Measurements from ENCODE around the gene DNHD1.

The DNHD1 gene

GRCh38 chr11:6565325-6565724 is 68.2 kb downstream of the DNHD1 start:
- no peak for DNase-seq

GRCh38 chr11:6565988-6566703 is 69.1 kb downstream of the DNHD1 start:
- no peak for DNase-seq

GRCh38 chr11:6566704-6567370 is 69.8 kb downstream of the DNHD1 start:
- DNase-seq, result no peak

- DNase-seq, result no peak
These were observed 70.3 kb downstream of the DNHD1 start for GRCh38 chr11:6567371-6567745.

- DNase-seq, result peak; percentile 46
These were observed 71.3 kb downstream of the DNHD1 start for GRCh38 chr11:6568191-6568918.

- DNase-seq, result no peak
These were observed 72.6 kb downstream of the DNHD1 start for GRCh38 chr11:6569706-6570105.

GRCh38 chr11:6570691-6571427 is 73.8 kb downstream of the DNHD1 start:
- no peak for DNase-seq

- no peak for DNase-seq
These were observed 74.4 kb downstream of the DNHD1 start for GRCh38 chr11:6571434-6572008.

- DNase-seq, result no peak
These were observed 75.1 kb downstream of the DNHD1 start for GRCh38 chr11:6572215-6572614.

GRCh38 chr11:6574816-6575715 is 78.0 kb downstream of the DNHD1 start:
- DNase-seq, result no peak

GRCh38 chr11:6576471-6577373 is 79.6 kb downstream of the DNHD1 start:
- peak; percentile 34 for DNase-seq

- no peak for DNase-seq
These were observed 81.1 kb downstream of the DNHD1 start for GRCh38 chr11:6578134-6578533.

GRCh38 chr11:6579681-6580080 is 82.6 kb downstream of the DNHD1 start:
- DNase-seq, result no peak

- DNase-seq, result no peak
These were observed 86.5 kb downstream of the DNHD1 start for GRCh38 chr11:6583584-6583983.

GRCh38 chr11:6584528-6584927 is 87.4 kb downstream of the DNHD1 start:
- no peak for DNase-seq

- DNase-seq, result no peak
These were observed 89.6 kb downstream of the DNHD1 start for GRCh38 chr11:6586434-6587359.

GRCh38 chr11:6587360-6587953 is 90.4 kb downstream of the DNHD1 start:
- no peak for DNase-seq

GRCh38 chr11:6588018-6588417 is 90.9 kb downstream of the DNHD1 start:
- DNase-seq, result no peak

GRCh38 chr11:6594142-6594768 is 97.2 kb downstream of the DNHD1 start:
- no peak for DNase-seq
